Thyroid gland (tissue), 4 donors: ENCODE measurements around the gene TBC1D3D. TPM values are rescaled to one million over a fixed set of nuclear protein-coding genes. Genes with fewer than 3 reads are reported as not detected.
"Not testable (repeated sequence)": the region's sequence is repeated elsewhere in the genome, so short reads cannot be mapped to it uniquely, and the experiment has no call there.

Source experiments
- DNase-seq, 2 donors: peaks; one replicate each; pipeline ENCODE4 v3.0.0-alpha.2; 2019
- H3K27ac ChIP-seq, 3 donors: fragments of 200-600 bp; sonication (generic); 1 replicate in 2 of 3; 2 replicates in 1 of 3; pipeline ENCODE4 v1.5.1; 2016 to 2019; ENCODE audit warnings: mild to moderate bottlenecking in 1 of 3, moderate library complexity in 1 of 3
- H3K27me3 ChIP-seq: fragments of 200-600 bp; sonication (generic); one replicate; pipeline ENCODE4 v1.5.1; 2019
- H3K36me3 ChIP-seq, 2 donors: fragments of 200-600 bp; sonication (generic); one replicate each; pipeline ENCODE4 v1.5.1; 2016 to 2019
- H3K4me1 ChIP-seq, 2 donors: fragments of 200-600 bp; sonication (generic); one replicate each; pipeline ENCODE4 v1.5.1; 2017 to 2019
- H3K4me3 ChIP-seq, 3 donors: fragments of 200-600 bp; sonication (generic); replicated peaks in 1 of 3; 1 replicate in 2 of 3; 2 replicates in 1 of 3; pipeline ENCODE4 v1.5.1; 2016; ENCODE audit warnings: mild to moderate bottlenecking in 1 of 3
- H3K9me3 ChIP-seq: fragments of 200-600 bp; sonication (generic); one replicate; pipeline ENCODE4 v1.5.1; 2017
- WGBS, 2 donors: methylation state at CpG; one replicate each; pipeline ENCODE4 v1.1.5; 2017; 5-methylcytosine and 5-hydroxymethylcytosine counted together
- intact Hi-C: fragments of 100-400 bp; cut with DNase I; formaldehyde crosslinking; loops from one replicate; pipeline ENCODE4 v1.15.1; 2023
- total RNA-seq, 4 donors: library from RNA; depleted of rRNA; stranded (reverse); fragments of >200 nt; gene quantifications; one replicate each; pipeline ENCODE4 v1.2.3, GENCODE V29; 2016

TBC1D3D gene
- not detected for total RNA-seq

DNA sequence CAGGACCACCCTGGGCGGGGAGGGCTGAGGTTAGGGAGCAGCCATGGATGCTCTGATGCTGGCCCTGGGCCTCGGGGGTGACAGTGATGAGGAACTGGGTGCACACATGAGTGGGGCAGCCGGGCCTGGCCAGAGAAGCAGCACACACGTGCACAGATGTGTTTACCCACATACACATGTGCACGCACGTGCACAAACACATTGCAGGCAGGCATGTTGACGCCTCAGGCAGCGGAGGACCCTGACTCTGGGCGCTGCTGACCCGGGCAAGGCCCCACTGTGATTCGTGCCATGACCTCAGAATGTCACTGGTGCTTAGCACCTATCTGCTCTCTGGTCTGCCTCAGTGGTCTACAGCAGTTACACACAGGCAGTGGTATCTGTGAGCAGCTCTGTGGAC is at the start of gene TBC1D3D:
TBC1D3D (plus strand) TSS at position 301 of the 400 bp plus-strand sequence. CDS start 1,585 bp downstream, outside the sequence.
- H3K27ac ChIP-seq, intact Hi-C loops, H3K36me3 ChIP-seq, DNase-seq, H3K4me1 ChIP-seq, H3K4me3 ChIP-seq, H3K9me3 ChIP-seq, H3K27me3 ChIP-seq: not testable (repeated sequence)
- WGBS, 2 donors, result no CpG with 5 or more reads among the region's 11 CpGs

DNA sequence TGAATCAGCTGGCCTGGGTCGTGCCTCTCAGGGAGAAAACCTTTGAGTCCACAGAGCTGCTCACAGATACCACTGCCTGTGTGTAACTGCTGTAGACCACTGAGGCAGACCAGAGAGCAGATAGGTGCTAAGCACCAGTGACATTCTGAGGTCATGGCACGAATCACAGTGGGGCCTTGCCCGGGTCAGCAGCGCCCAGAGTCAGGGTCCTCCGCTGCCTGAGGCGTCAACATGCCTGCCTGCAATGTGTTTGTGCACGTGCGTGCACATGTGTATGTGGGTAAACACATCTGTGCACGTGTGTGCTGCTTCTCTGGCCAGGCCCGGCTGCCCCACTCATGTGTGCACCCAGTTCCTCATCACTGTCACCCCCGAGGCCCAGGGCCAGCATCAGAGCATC is 14.8 kb upstream of the TBC1D3D start, which contains the start of gene TBC1D3L:
TBC1D3L (minus strand) TSS at position 101 of the 400 bp plus-strand sequence. CDS start 1,540 bp downstream, outside the sequence.
- intact Hi-C loops, H3K36me3 ChIP-seq, H3K4me3 ChIP-seq, H3K4me1 ChIP-seq, H3K9me3 ChIP-seq, DNase-seq, H3K27ac ChIP-seq, H3K27me3 ChIP-seq: not testable (repeated sequence)
- WGBS, 2 donors, result no CpG with 5 or more reads among the region's 11 CpGs

Other genes with a start within 250 kb of the TBC1D3D start
- not detected for gene TBC1D3K, start 79.6 kb upstream of the TBC1D3D start, total RNA-seq
- gene TBC1D3L, start 14.9 kb upstream of the TBC1D3D start, total RNA-seq, result 10 to 100 TPM in 1 of 4 donors, 1 to 10 TPM in 3; 4.3 to 12.5 (median 8.7) TPM
- not detected for gene TBC1D3C, start 64.7 kb downstream of the TBC1D3D start, total RNA-seq
- not detected for gene TBC1D3E, start 124.0 kb downstream of the TBC1D3D start, total RNA-seq
- gene TBC1D3, start 188.6 kb downstream of the TBC1D3D start, total RNA-seq, result not detected